ENCODE measurements around the gene ATP8A2. TPM values are rescaled to one million over a fixed set of nuclear protein-coding genes. Genes with fewer than 3 reads are reported as not detected.
A peak's percentile ranks its signal among the peaks of the same experiment; 100 is the strongest.

Gene ATP8A2
- total RNA-seq, 1 experiment from 2014 or later: 0.26 TPM

GRCh38 chr13:26017932-26018665, 646.3 kb downstream of the ATP8A2 start:
- in situ Hi-C loops (cut with HindIII; ENCODE audit: low pct_unique_long_range_greater_than_20kb, low sequenced_read_pairs): no loop called here
- DNase-seq (ENCODE audit: low read depth, low spot score): no peak

- DNase-seq (ENCODE audit: low read depth, low spot score): no peak
- in situ Hi-C loops (cut with HindIII; ENCODE audit: low pct_unique_long_range_greater_than_20kb, low sequenced_read_pairs): no loop called here
Observed at GRCh38 chr13:26019251-26019650, 647.5 kb downstream of the ATP8A2 start.

- DNase-seq (ENCODE audit: low read depth, low spot score): no peak
- in situ Hi-C loops (cut with HindIII; ENCODE audit: low pct_unique_long_range_greater_than_20kb, low sequenced_read_pairs): no loop called here
Observed at GRCh38 chr13:26019881-26020870, 648.4 kb downstream of the ATP8A2 start.

- in situ Hi-C loops (cut with HindIII; ENCODE audit: low pct_unique_long_range_greater_than_20kb, low sequenced_read_pairs): no loop called here
- no peak for DNase-seq (ENCODE audit: low read depth, low spot score)
Observed at GRCh38 chr13:26020891-26021290, 649.1 kb downstream of the ATP8A2 start.

GRCh38 chr13:26021516-26021915, 649.7 kb downstream of the ATP8A2 start:
- DNase-seq (ENCODE audit: low read depth, low spot score): no peak
- in situ Hi-C loops (cut with HindIII; ENCODE audit: low pct_unique_long_range_greater_than_20kb, low sequenced_read_pairs): no loop called here

- DNase-seq (ENCODE audit: low read depth, low spot score): no peak
- in situ Hi-C loops (cut with HindIII; ENCODE audit: low pct_unique_long_range_greater_than_20kb, low sequenced_read_pairs): no loop called here
Observed at GRCh38 chr13:26021956-26022355, 650.2 kb downstream of the ATP8A2 start.

- in situ Hi-C loops (cut with HindIII; ENCODE audit: low pct_unique_long_range_greater_than_20kb, low sequenced_read_pairs): no loop called here
- no peak for DNase-seq (ENCODE audit: low read depth, low spot score)
Observed at GRCh38 chr13:26022538-26023292, 650.9 kb downstream of the ATP8A2 start.

GRCh38 chr13:26024558-26024957, 652.8 kb downstream of the ATP8A2 start:
- peak; percentile 66 for DNase-seq (ENCODE audit: low read depth, low spot score)
- in situ Hi-C loops (cut with HindIII; ENCODE audit: low pct_unique_long_range_greater_than_20kb, low sequenced_read_pairs): no loop called here

- DNase-seq (ENCODE audit: low read depth, low spot score): no peak
- in situ Hi-C loops (cut with HindIII; ENCODE audit: low pct_unique_long_range_greater_than_20kb, low sequenced_read_pairs): no loop called here
Observed at GRCh38 chr13:26025196-26025595, 653.4 kb downstream of the ATP8A2 start.

GRCh38 chr13:26025771-26026170, 654.0 kb downstream of the ATP8A2 start:
- in situ Hi-C loops (cut with HindIII; ENCODE audit: low pct_unique_long_range_greater_than_20kb, low sequenced_read_pairs): no loop called here

GRCh38 chr13:26026211-26026610, 654.4 kb downstream of the ATP8A2 start:
- no peak for DNase-seq (ENCODE audit: low read depth, low spot score)
- in situ Hi-C loops (cut with HindIII; ENCODE audit: low pct_unique_long_range_greater_than_20kb, low sequenced_read_pairs): no loop called here

More at GRCh38 chr13:26025771-26026170, 654.0 kb downstream of the ATP8A2 start:
- DNase-seq (ENCODE audit: low read depth, low spot score): no peak

- no peak for DNase-seq (ENCODE audit: low read depth, low spot score)
- in situ Hi-C loops (cut with HindIII; ENCODE audit: low pct_unique_long_range_greater_than_20kb, low sequenced_read_pairs): no loop called here
Observed at GRCh38 chr13:26029581-26030136, 657.9 kb downstream of the ATP8A2 start.

- in situ Hi-C loops (cut with HindIII; ENCODE audit: low pct_unique_long_range_greater_than_20kb, low sequenced_read_pairs): no loop called here
- DNase-seq (ENCODE audit: low read depth, low spot score): no peak
Observed at GRCh38 chr13:26030331-26030730, 658.6 kb downstream of the ATP8A2 start.

GRCh38 chr13:26034018-26034417, 662.2 kb downstream of the ATP8A2 start:
- in situ Hi-C loops (cut with HindIII; ENCODE audit: low pct_unique_long_range_greater_than_20kb, low sequenced_read_pairs): no loop called here
- no peak for DNase-seq (ENCODE audit: low read depth, low spot score)

- DNase-seq (ENCODE audit: low read depth, low spot score): no peak
- in situ Hi-C loops (cut with HindIII; ENCODE audit: low pct_unique_long_range_greater_than_20kb, low sequenced_read_pairs): no loop called here
Observed at GRCh38 chr13:26036383-26036782, 664.6 kb downstream of the ATP8A2 start.

GRCh38 chr13:26037302-26037701, 665.5 kb downstream of the ATP8A2 start:
- in situ Hi-C loops (cut with HindIII; ENCODE audit: low pct_unique_long_range_greater_than_20kb, low sequenced_read_pairs): no loop called here
- DNase-seq (ENCODE audit: low read depth, low spot score): peak; percentile 86

- no peak for DNase-seq (ENCODE audit: low read depth, low spot score)
- in situ Hi-C loops (cut with HindIII; ENCODE audit: low pct_unique_long_range_greater_than_20kb, low sequenced_read_pairs): no loop called here
Observed at GRCh38 chr13:26038931-26039475, 667.2 kb downstream of the ATP8A2 start.

Data from SK-MEL-5 (cell line).